ENCODE measurements around the gene CLIP4.

DNA sequence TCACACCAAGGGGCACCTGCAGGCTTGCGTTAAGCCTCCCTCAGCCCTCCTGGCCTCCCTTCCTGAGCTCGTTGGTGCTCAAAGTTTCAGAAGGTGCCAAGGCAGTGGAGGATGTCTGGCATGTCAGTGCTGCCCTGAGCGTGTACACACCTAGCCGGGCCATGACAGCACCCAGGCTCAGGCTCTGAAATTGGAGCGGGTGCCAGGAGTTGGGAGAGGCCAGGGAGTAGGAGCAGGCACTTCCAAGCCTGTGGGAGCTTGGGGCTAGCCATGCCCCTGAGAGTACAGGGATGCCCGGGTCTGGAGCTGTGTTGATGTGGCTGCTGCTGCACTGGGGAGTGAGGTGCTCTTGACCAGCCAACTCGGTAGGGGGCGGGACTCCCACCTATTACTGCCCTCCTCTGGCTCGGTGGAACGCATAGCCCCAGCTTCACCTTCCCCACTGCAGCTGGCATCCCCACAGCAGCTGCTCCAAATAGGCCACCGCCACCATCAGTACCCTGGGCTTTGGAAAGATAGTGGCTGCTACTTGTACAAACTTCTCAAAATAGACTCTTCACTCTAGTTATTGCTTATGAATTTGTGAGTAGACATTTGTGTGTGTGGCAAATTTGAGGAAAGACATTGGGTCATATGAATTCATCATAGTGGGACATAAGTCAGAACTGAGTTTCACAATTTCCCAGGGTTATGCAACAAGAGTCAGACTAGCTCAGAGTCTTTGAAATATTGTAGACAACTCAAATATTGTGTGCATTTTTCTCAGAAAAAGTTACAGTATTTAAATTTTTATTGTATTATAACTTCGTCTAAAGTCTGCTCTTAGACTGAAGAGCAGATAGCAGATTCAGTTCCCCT is 34.1 kb upstream of the CLIP4 start:
- TF ChIP-seq, protein P1, sequence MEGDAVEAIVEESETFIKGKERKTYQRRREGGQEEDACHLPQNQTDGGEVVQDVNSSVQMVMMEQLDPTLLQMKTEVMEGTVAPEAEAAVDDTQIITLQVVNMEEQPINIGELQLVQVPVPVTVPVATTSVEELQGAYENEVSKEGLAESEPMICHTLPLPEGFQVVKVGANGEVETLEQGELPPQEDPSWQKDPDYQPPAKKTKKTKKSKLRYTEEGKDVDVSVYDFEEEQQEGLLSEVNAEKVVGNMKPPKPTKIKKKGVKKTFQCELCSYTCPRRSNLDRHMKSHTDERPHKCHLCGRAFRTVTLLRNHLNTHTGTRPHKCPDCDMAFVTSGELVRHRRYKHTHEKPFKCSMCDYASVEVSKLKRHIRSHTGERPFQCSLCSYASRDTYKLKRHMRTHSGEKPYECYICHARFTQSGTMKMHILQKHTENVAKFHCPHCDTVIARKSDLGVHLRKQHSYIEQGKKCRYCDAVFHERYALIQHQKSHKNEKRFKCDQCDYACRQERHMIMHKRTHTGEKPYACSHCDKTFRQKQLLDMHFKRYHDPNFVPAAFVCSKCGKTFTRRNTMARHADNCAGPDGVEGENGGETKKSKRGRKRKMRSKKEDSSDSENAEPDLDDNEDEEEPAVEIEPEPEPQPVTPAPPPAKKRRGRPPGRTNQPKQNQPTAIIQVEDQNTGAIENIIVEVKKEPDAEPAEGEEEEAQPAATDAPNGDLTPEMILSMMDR (IDR thresholded peaks at IDR 0.05): no peak
- TF ChIP-seq POLR2A (IDR thresholded peaks at IDR 0.05): no peak

Measured in uterus (tissue), 2 donors.